Measurements from ENCODE around the gene SMG6. TPM values are rescaled to one million over a fixed set of nuclear protein-coding genes. Genes with fewer than 3 reads are reported as not detected.
A peak's percentile ranks its signal among the peaks of the same experiment; 100 is the strongest.

The SMG6 gene
- total and polyA plus RNA-seq, 2 of the 13 experiments (the other 11 are each of a cell fraction or from before 2014, with no cell fraction given): 4.6 to 14.6 TPM

GRCh38 chr17:2033153-2033552 is 270.4 kb downstream of the SMG6 start (continued):
- TF ChIP-seq NKX3-1 (CRISPR knock-in tag; IDR thresholded peaks at IDR 0.05) (no peak), NCOR1 (IDR thresholded peaks at IDR 0.05; ENCODE audit: borderline replicate concordance, low read length) (no peak), SOX6 (IDR thresholded peaks at IDR 0.05) (no peak), SOX6 (CRISPR knock-in tag; IDR thresholded peaks at IDR 0.05) (no peak), ZNF772 (CRISPR knock-in tag; IDR thresholded peaks at IDR 0.05) (no peak)

GRCh38 chr17:2030779-2031163 is 272.8 kb downstream of the SMG6 start:
- Histone ChIP-seq H3K4me1 (ENCODE audit: insufficient read depth, low read length) (peaks cover 32% of the 10 kb centered on the region), H3K4me2 (ENCODE audit: low read depth, low read length) (peak overlapping the region; percentile 87), H4K20me1 (ENCODE audit: insufficient read depth, low read length) (peaks cover 4% of the 10 kb centered on the region), H2AFZ (ENCODE audit: low read length) (no peak overlapping the region), H3K36me3 (replicated peaks in 1 of 2; ENCODE audit: control insufficient read depth in 1 of 2, insufficient read depth in 2 of 2, low read length in 2 of 2) (peaks cover 7 to 11% of the 10 kb centered on the region in 2 experiments; a peak in 4 of 5 replicates), H3K9ac (ENCODE audit: insufficient read depth, low read depth, low read length) (peak overlapping the region; percentile 87), H3K4me3 (replicated peaks in 1 of 3; ENCODE audit: insufficient read depth in 1 of 3, low read depth in 2 of 3, low read length in 3 of 3) (peak overlapping the region; percentile 89 to 98 (median 96)), H3K27ac (ENCODE audit: extremely low read length, insufficient read depth, low read length) (peak overlapping the region; percentile 52), H3K79me2 (ENCODE audit: insufficient read depth, low read length) (peaks cover 6% of the 10 kb centered on the region), H3K27me3 (ENCODE audit: control insufficient read depth in 1 of 2, insufficient read depth in 2 of 2, low read length in 2 of 2) (peaks cover 0 to 17% of the 10 kb centered on the region in 2 experiments; a peak in 2 of 5 replicates), H3K9me3 (ENCODE audit: low read length) (no peaks in the 10 kb centered on the region)
- ChIA-PET CTCF (ENCODE audit: low intra/inter-chr PET ratio, low total read pairs) (interaction anchor here (1.1 to 1.4 kb wide), 2 partner anchors 121 to 148 kb away, joined by 4 to 15 read pairs; no protein-coding TSS in a partner anchor), POLR2A (interaction anchor here (0.7 to 1.9 kb wide), 2 partner anchors 33 to 35 kb away, joined by 3 to 4 read pairs; no protein-coding TSS in a partner anchor)
- DNase-seq (ENCODE audit: low spot score) (no peak), ATAC-seq (no peak; the same call in 2 of the 3 replicates), FAIRE-seq (no peak)
- WGBS (ENCODE audit: low lambda C conversion rate): 15% methylated on average over 7 of the region's 10 CpGs
- TSS peak; percentile 75 for BruUV-seq (replicated peaks)
- intact Hi-C loops (cut with micrococcal nuclease; ENCODE audit: unreplicated experiment) (no loop called here), in situ Hi-C loops (cut with HindIII; ENCODE audit: extremely low pct_ligation_motif_present, low pct_unique_long_range_greater_than_20kb) (loop anchor here (25.0 kb wide), 1 partner anchor 318 kb away; the partner anchor contains the start of genes TLCD2 and WDR81)
- TF ChIP-seq ZNF124 (CRISPR knock-in tag; IDR thresholded peaks at IDR 0.05): no peak
- TF ChIP-seq RAD21 (CRISPR knock-in tag; IDR thresholded peaks at IDR 0.05): peak; percentile 71
- 0 out of 2 replicates have a peak, but pooled peaks have one; percentile 3 for TF ChIP-seq ETV6 (CRISPR knock-in tag; conservative IDR thresholded peaks at IDR 0.05)
- 0 out of 2 replicates have a peak, but pooled peaks have one; percentile 60 for TF ChIP-seq MIXL1 (CRISPR knock-in tag; IDR thresholded peaks at IDR 0.05)
- peak; percentile 85 for TF ChIP-seq STAG1 (CRISPR knock-in tag; IDR thresholded peaks at IDR 0.05)
- 0 out of 2 replicates have a peak, but pooled peaks have one; percentile 58 for TF ChIP-seq MTERF4 (CRISPR knock-in tag; IDR thresholded peaks at IDR 0.05)
- TF ChIP-seq NPAS2 (CRISPR knock-in tag; IDR thresholded peaks at IDR 0.05; ENCODE audit: borderline replicate concordance): no peak
- TF ChIP-seq FOXK1 (CRISPR knock-in tag; IDR thresholded peaks at IDR 0.05; ENCODE audit: borderline replicate concordance, low read depth): peak; percentile 26; the same call in 1 of the 2 replicates
- no peak for TF ChIP-seq IKZF1 (IDR thresholded peaks at IDR 0.05)
- no peak for TF ChIP-seq KDM3A (CRISPR knock-in tag; IDR thresholded peaks at IDR 0.05; ENCODE audit: low read depth)
- no peak for TF ChIP-seq ZNF121 (CRISPR knock-in tag; IDR thresholded peaks at IDR 0.05)
- 0 out of 2 replicates have a peak, but pooled peaks have one; percentile 3 for TF ChIP-seq KMT2B (CRISPR knock-in tag; IDR thresholded peaks at IDR 0.05)
- no peak for TF ChIP-seq ASH2L (IDR thresholded peaks at IDR 0.05; ENCODE audit: insufficient read length, low read depth, low read length)
- TF ChIP-seq ZNF331 (CRISPR knock-in tag; IDR thresholded peaks at IDR 0.05): peak; percentile 16; the same call in 1 of the 2 replicates
- peak; percentile 51; the same call in 1 of the 2 replicates for TF ChIP-seq SMC3 (IDR thresholded peaks at IDR 0.05; ENCODE audit: low read length)
- 0 out of 2 replicates have a peak, but pooled peaks have one; percentile 29 for TF ChIP-seq DNMT3B (CRISPR knock-in tag; conservative IDR thresholded peaks at IDR 0.05)
- TF ChIP-seq PPARG (CRISPR knock-in tag; conservative IDR thresholded peaks at IDR 0.05): 0 out of 2 replicates have a peak, but pooled peaks have one; percentile 14
- peak; percentile 30; the same call in 1 of the 2 replicates for TF ChIP-seq NFYC (CRISPR knock-in tag; IDR thresholded peaks at IDR 0.05)
- peak; percentile 51 for TF ChIP-seq XRCC5 (optimal IDR thresholded peaks at IDR 0.05; ENCODE audit: low read length)

Measured in HepG2 (cell line).